IMR-90 (cell line): ENCODE results near the gene ARV1. TPM values are rescaled to one million over a fixed set of nuclear protein-coding genes. Genes with fewer than 3 reads are reported as not detected.

Experiments
- ATAC-seq: fragments of 200-7000 bp; cut with Tn5 transposase; 2 replicates; pipeline ENCODE4 v1.9.1; 2020; ENCODE audit warnings: low read depth, mild to moderate bottlenecking, moderate library complexity
- BruUV-seq: library from RNA; stranded (reverse); fragments of 400-500 nt; replicated peaks from 2 replicates; lab custom pipeline; 2021; lab: Mats Ljungman, UMichigan
- CTCF ChIA-PET: fragments of 300-600 bp; formaldehyde crosslinking; extraction: SDS; loops from one replicate; lab custom pipeline; 2021; ENCODE audit warnings: antibody characterized with exemption; lab: Yijun Ruan, JAX
- POLR2A ChIA-PET: fragments of 300-600 bp; sonication (Branson Sonifier 250); formaldehyde crosslinking; loops from one replicate; lab custom pipeline; 2022; ENCODE audit warnings: antibody characterized with exemption; ENCODE audit not compliant: unreplicated experiment; lab: Charles Lee
- DNase-seq: peaks from one replicate; pipeline ENCODE4 v3.0.0; 2013
- H2AFZ ChIP-seq: replicated peaks from 2 replicates; pipeline ENCODE3; 2013; ENCODE audit warnings: low read length, mild to moderate bottlenecking; ENCODE audit not compliant: poor library complexity
- H2AK5ac ChIP-seq: 2 replicates; pipeline ENCODE4 v1.6.1; 2013; ENCODE audit warnings: low read depth, low read length, inconsistent platforms
- H2AK9ac ChIP-seq: replicated peaks from 2 replicates; pipeline ENCODE3; 2013; ENCODE audit warnings: mild to moderate bottlenecking, low read depth, low read length, moderate library complexity; ENCODE audit not compliant: poor library complexity
- H2BK120ac ChIP-seq: 2 replicates; pipeline ENCODE4 v1.6.1; 2013; ENCODE audit warnings: low read depth, low read length, inconsistent platforms
- H2BK15ac ChIP-seq: 3 replicates; pipeline ENCODE4 v1.6.1; 2013; ENCODE audit warnings: low read depth, low read length, inconsistent platforms
- H2BK20ac ChIP-seq: 2 replicates; pipeline ENCODE4 v1.6.1; 2013; ENCODE audit warnings: low read depth, mild to moderate bottlenecking, inconsistent platforms, low read length, moderate library complexity
- H2BK5ac ChIP-seq: 2 replicates; pipeline ENCODE4 v1.6.1; 2013; ENCODE audit warnings: mild to moderate bottlenecking, low read depth, low read length, inconsistent platforms; ENCODE audit not compliant: poor library complexity, severe bottlenecking
- H3K14ac ChIP-seq: replicated peaks from 2 replicates; pipeline ENCODE4 v1.6.1; 2013; ENCODE audit warnings: low read depth, low read length, inconsistent platforms
- H3K18ac ChIP-seq: 2 replicates; pipeline ENCODE4 v1.6.1; 2013; ENCODE audit warnings: low read depth, low read length, control low read depth
- H3K23ac ChIP-seq: 2 replicates; pipeline ENCODE4 v1.6.1; 2013; ENCODE audit warnings: low read depth, low read length, inconsistent platforms
- H3K27ac ChIP-seq: 2 replicates; pipeline ENCODE4 v1.5.1; 2013; ENCODE audit warnings: mild to moderate bottlenecking, control low read depth, low read length; ENCODE audit not compliant: insufficient read depth
- H3K27me3 ChIP-seq: 2 replicates; pipeline ENCODE4 v1.6.1; 2013; ENCODE audit warnings: low read length; ENCODE audit not compliant: control insufficient read depth, insufficient read depth
- H3K36me3 ChIP-seq: 2 replicates; pipeline ENCODE4 v1.6.1; 2013; ENCODE audit warnings: low read length, mixed read lengths; ENCODE audit not compliant: control insufficient read depth, insufficient read depth
- H3K4ac ChIP-seq: 2 replicates; pipeline ENCODE4 v1.6.1; 2013; ENCODE audit warnings: low read depth, low read length, inconsistent platforms
- H3K4me1 ChIP-seq: 2 replicates; pipeline ENCODE4 v1.6.1; 2013; ENCODE audit warnings: low read length, mixed read lengths; ENCODE audit not compliant: control insufficient read depth, insufficient read depth
- H3K4me2 ChIP-seq: 2 replicates; pipeline ENCODE4 v1.6.1; 2013; ENCODE audit warnings: low read depth, mild to moderate bottlenecking, control low read depth, low read length, moderate library complexity
- H3K4me3 ChIP-seq: 2 replicates; pipeline ENCODE4 v1.5.1; 2013; ENCODE audit warnings: low read depth, mild to moderate bottlenecking, control low read depth, low read length, moderate library complexity; ENCODE audit not compliant: insufficient read depth
- H3K56ac ChIP-seq: 2 replicates; pipeline ENCODE4 v1.6.1; 2013; ENCODE audit warnings: low read length, inconsistent platforms; ENCODE audit not compliant: insufficient read depth; ENCODE audit errors: extremely low read depth
- H3K79me1 ChIP-seq, 2 experiments: 2 replicates each; pipeline ENCODE4 v1.6.1; 2013; ENCODE audit warnings: low read length in 2 of 2, inconsistent platforms in 1 of 2, low read depth in 1 of 2
- H3K9ac ChIP-seq: 2 replicates; pipeline ENCODE4 v1.6.1; 2013; ENCODE audit warnings: low read depth, low read length, control low read depth
- H3K9me1 ChIP-seq: 2 replicates; pipeline ENCODE4 v1.6.1; 2013; ENCODE audit warnings: low read length, inconsistent platforms; ENCODE audit not compliant: insufficient read depth
- H3K9me3 ChIP-seq: 2 replicates; pipeline ENCODE4 v1.6.1; 2013; ENCODE audit warnings: low read length; ENCODE audit not compliant: control insufficient read depth, insufficient read depth
- H4K20me1 ChIP-seq: 2 replicates; pipeline ENCODE4 v1.6.1; 2013; ENCODE audit warnings: low read length, inconsistent platforms; ENCODE audit not compliant: insufficient read depth
- H4K5ac ChIP-seq: 2 replicates; pipeline ENCODE4 v1.6.1; 2013; ENCODE audit warnings: mild to moderate bottlenecking, low read depth, low read length, control low read depth
- H4K8ac ChIP-seq, 2 experiments: 2 replicates each; pipeline ENCODE4 v1.6.1; 2013; ENCODE audit warnings: low read depth in 2 of 2, low read length in 2 of 2, control low read depth in 1 of 2, inconsistent platforms in 1 of 2
- H4K91ac ChIP-seq: 2 replicates; pipeline ENCODE4 v1.6.1; 2013; ENCODE audit warnings: low read depth, low read length, inconsistent platforms; ENCODE audit not compliant: insufficient read depth
- BHLHE40 ChIP-seq: fragments of 150-350 bp; IDR thresholded peaks from 2 replicates; pipeline ENCODE4 v1.6.1; 2016; ENCODE audit warnings: mild to moderate bottlenecking, low read depth, low read length
- CEBPB ChIP-seq: IDR thresholded peaks from 2 replicates; pipeline ENCODE4 v1.6.1; 2012; ENCODE audit warnings: low read depth, low read length, improper control_type of control experiment
- CHD1 ChIP-seq: IDR thresholded peaks from 2 replicates; pipeline ENCODE4 v1.6.1; 2012; ENCODE audit warnings: low read depth, low read length, improper control_type of control experiment
- ELK1 ChIP-seq: fragments of 150-350 bp; IDR thresholded peaks from 2 replicates; pipeline ENCODE4 v1.6.1; 2016; ENCODE audit warnings: low read depth, mild to moderate bottlenecking, low read length, moderate library complexity, borderline replicate concordance
- FOS ChIP-seq: fragments of 150-350 bp; IDR thresholded peaks from 2 replicates; pipeline ENCODE4 v1.6.1; 2016; ENCODE audit warnings: low read depth, low read length
- MAFK ChIP-seq: IDR thresholded peaks from 2 replicates; pipeline ENCODE4 v1.6.1; 2012; ENCODE audit warnings: low read depth, low read length, improper control_type of control experiment
- MXI1 ChIP-seq: IDR thresholded peaks from 2 replicates; pipeline ENCODE4 v1.6.1; 2012; ENCODE audit warnings: low read depth, mild to moderate bottlenecking, low read length, moderate library complexity, borderline replicate concordance
- NFE2L2 ChIP-seq: fragments of 150-350 bp; IDR thresholded peaks from 2 replicates; pipeline ENCODE4 v1.6.1; 2016; ENCODE audit warnings: low read depth, mild to moderate bottlenecking, low read length
- POLR2A ChIP-seq: IDR thresholded peaks from 2 replicates; pipeline ENCODE4 v1.6.1; 2012; ENCODE audit warnings: mild to moderate bottlenecking, low read depth, low read length
- RCOR1 ChIP-seq: IDR thresholded peaks from 2 replicates; pipeline ENCODE4 v1.6.1; 2012; ENCODE audit warnings: mild to moderate bottlenecking, low read length, improper control_type of control experiment; ENCODE audit not compliant: insufficient replicate concordance
- RFX5 ChIP-seq: IDR thresholded peaks from 2 replicates; pipeline ENCODE4 v1.8.0; 2012; ENCODE audit warnings: low read depth, mild to moderate bottlenecking, low read length, moderate library complexity
- SMC3 ChIP-seq: fragments of 150-350 bp; IDR thresholded peaks from 2 replicates; pipeline ENCODE4 v1.6.1; 2016; ENCODE audit warnings: low read depth, mild to moderate bottlenecking, antibody characterized with exemption, low read length, moderate library complexity
- WGBS, 2 experiments: methylation state at CpG; one replicate each; pipeline versions ENCODE4 v1.1.5 to v1.1.7; 2013; ENCODE audit warnings: missing lambda C conversion rate in 2 of 2; ENCODE audit not compliant: insufficient read length in 1 of 2; ENCODE audit errors: extremely low coverage in 2 of 2; 5-methylcytosine and 5-hydroxymethylcytosine counted together
- dilution Hi-C: fragments of 300-500 bp; cut with HindIII; formaldehyde crosslinking; loops from one replicate; pipeline ENCODE4 v1.14.3; 2018; ENCODE audit warnings: low sequenced_read_pairs; ENCODE audit not compliant: unreplicated experiment
- in situ Hi-C: fragments of 300-500 bp; cut with MboI; formaldehyde crosslinking; loops from 3 replicates; pipeline ENCODE4 v1.14.3; 2019; ENCODE audit warnings: low sequenced_read_pairs, inconsistent platforms, mixed read lengths
- intact Hi-C: fragments of 100-400 bp; cut with micrococcal nuclease; formaldehyde crosslinking; loops from 2 replicates; pipeline ENCODE4 v1.10.0; 2022
- polyA plus RNA-seq, 3 experiments: library from polyadenylated mRNA; depleted of rRNA; stranded (reverse); fragments of >200 nt; gene quantifications; 2 replicates each; pipeline ENCODE4 v1.2.3, GENCODE V29; 2012; ENCODE audit warnings: low replicate concordance in 1 of 3
- total RNA-seq: library from RNA; depleted of rRNA; stranded (reverse); fragments of >200 nt; gene quantifications from 2 replicates; pipeline ENCODE4 v1.2.3, GENCODE V29; 2012

ARV1 gene
- total and polyA plus RNA-seq, 2 of the 4 experiments (the other 2 are of a cell fraction), result 19.0 to 22.9 TPM

GRCh38 chr1:230948903-230949302, 30.0 kb upstream of the ARV1 start:
- H2AK5ac ChIP-seq, result no peak overlapping the region
- no peak overlapping the region for H3K4me2 ChIP-seq
- no peak overlapping the region for H3K18ac ChIP-seq
- ChIA-PET CTCF (no interaction called here), POLR2A (no interaction called here)
- dilution Hi-C loops (no loop called here), in situ Hi-C loops (no loop called here), intact Hi-C loops (no loop called here)
- BruUV-seq, result no TSS peak
- H3K4ac ChIP-seq, result no peak overlapping the region
- H3K4me3 ChIP-seq, result no peak overlapping the region
- no peaks in the 10 kb centered on the region for H3K4me1 ChIP-seq
- no peak overlapping the region for H2AFZ ChIP-seq
- no peaks in the 10 kb centered on the region for H3K9me3 ChIP-seq
- H2BK15ac ChIP-seq, result no peak overlapping the region
- no peak overlapping the region for H4K91ac ChIP-seq
- H3K14ac ChIP-seq, result no peak overlapping the region
- H3K23ac ChIP-seq, result no peak overlapping the region
- no peaks in the 10 kb centered on the region for H3K79me1 ChIP-seq
- no peak for DNase-seq
- H3K9me1 ChIP-seq, result 0 out of 2 replicates have a peak, but pooled peaks cover 3% of the 10 kb centered on the region
- H2AK9ac ChIP-seq, result no peak overlapping the region
- no peak overlapping the region for H2BK5ac ChIP-seq
- no peaks in the 10 kb centered on the region for H4K20me1 ChIP-seq
- 67% methylated on average over 2 of the region's 3 CpGs; no CpG with 5 or more reads in 1 of the 2 experiments for WGBS, 2 experiments
- no peaks in the 10 kb centered on the region for H3K27me3 ChIP-seq
- H3K9ac ChIP-seq, result no peak overlapping the region
- TF ChIP-seq RFX5 (no peak), CEBPB (no peak), SMC3 (no peak), POLR2A (no peak), BHLHE40 (no peak), MXI1 (no peak), MAFK (no peak), RCOR1 (no peak), CHD1 (no peak), FOS (no peak), NFE2L2 (no peak), ELK1 (no peak)
- no peak overlapping the region for H3K56ac ChIP-seq
- H2BK20ac ChIP-seq, result no peak overlapping the region
- 0 out of 2 replicates have a peak, but pooled peaks cover 2% of the 10 kb centered on the region for H3K36me3 ChIP-seq
- ATAC-seq, result no peak
- H4K5ac ChIP-seq, result no peak overlapping the region
- no peak overlapping the region for H4K8ac ChIP-seq
- H3K27ac ChIP-seq, result no peak overlapping the region
- H2BK120ac ChIP-seq, result no peak overlapping the region
